GM12801 (cell line): ENCODE data around the gene PNMA1.

ENCODE experiments used
- TF ChIP-seq, protein P1 (sequence below): IDR thresholded peaks from one replicate; pipeline ENCODE4 v1.5.1; 2011; ENCODE audit warnings: control low read depth; ENCODE audit not compliant: insufficient read length; ENCODE audit errors: extremely low read depth

Gene PNMA1

DNA sequence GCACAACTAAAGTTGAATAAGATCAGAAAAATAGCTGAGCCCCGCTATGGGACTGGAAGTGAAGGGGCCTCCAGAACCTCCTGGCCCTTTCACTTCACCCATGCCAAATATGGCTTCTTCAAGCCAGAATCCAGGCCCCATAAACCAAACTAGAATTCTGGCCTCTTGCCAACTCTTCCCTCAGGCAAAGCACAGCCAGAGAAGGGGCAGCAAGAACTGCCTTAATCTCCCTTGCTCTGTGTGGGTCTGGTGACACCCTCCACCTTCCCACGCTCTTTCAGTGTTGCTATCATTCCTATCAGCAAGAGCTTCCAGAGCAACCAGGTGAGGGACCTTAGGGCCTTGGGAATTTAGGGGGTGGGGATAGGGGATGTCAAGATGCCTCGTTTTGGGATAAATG, 3.1 kb upstream of the PNMA1 start:
- TF ChIP-seq, protein P1, sequence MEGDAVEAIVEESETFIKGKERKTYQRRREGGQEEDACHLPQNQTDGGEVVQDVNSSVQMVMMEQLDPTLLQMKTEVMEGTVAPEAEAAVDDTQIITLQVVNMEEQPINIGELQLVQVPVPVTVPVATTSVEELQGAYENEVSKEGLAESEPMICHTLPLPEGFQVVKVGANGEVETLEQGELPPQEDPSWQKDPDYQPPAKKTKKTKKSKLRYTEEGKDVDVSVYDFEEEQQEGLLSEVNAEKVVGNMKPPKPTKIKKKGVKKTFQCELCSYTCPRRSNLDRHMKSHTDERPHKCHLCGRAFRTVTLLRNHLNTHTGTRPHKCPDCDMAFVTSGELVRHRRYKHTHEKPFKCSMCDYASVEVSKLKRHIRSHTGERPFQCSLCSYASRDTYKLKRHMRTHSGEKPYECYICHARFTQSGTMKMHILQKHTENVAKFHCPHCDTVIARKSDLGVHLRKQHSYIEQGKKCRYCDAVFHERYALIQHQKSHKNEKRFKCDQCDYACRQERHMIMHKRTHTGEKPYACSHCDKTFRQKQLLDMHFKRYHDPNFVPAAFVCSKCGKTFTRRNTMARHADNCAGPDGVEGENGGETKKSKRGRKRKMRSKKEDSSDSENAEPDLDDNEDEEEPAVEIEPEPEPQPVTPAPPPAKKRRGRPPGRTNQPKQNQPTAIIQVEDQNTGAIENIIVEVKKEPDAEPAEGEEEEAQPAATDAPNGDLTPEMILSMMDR = no peak

DNA sequence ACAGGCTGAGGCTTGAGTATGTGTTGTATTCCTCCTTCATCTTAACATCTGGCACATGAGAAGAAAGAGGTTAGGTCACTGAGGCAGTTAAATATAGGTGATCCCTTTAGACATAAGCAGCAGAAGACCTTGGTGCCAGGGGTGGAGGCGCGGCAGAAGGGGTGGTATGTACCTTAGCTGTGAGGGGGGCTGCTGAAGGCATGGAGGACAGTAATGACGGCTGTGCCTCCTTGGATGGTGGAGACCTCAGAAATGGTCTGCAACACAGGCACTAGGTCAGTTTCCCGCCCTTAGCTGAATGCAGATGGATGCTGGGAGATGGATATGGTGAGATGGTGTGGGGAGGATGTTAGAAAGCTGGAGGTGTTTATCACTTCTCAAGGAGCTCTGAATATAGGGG, 1.5 kb upstream of the PNMA1 start:
- TF ChIP-seq, protein P1 = no peak

DNA sequence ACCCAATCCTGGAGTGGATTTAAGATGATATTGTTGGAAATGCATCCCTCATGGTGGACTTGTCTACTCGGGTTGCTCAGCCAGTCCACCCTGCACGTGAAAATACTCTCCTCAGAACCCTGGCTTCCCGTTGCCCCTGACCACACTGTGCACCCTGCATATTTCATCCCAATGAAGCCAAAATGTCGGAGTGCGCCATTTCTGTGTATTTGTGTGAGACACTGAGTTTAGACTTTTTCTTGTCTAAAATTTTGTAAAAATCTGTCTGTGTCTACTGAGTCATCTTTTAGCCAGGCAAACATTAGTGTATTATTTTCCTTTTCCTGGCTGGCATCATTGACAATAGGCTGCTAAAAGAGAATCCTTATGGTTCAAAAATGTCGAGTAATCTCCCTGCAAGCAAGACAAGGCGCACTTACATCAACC, 485 bp upstream of the PNMA1 start:
- TF ChIP-seq, protein P1 = no peak

DNA sequence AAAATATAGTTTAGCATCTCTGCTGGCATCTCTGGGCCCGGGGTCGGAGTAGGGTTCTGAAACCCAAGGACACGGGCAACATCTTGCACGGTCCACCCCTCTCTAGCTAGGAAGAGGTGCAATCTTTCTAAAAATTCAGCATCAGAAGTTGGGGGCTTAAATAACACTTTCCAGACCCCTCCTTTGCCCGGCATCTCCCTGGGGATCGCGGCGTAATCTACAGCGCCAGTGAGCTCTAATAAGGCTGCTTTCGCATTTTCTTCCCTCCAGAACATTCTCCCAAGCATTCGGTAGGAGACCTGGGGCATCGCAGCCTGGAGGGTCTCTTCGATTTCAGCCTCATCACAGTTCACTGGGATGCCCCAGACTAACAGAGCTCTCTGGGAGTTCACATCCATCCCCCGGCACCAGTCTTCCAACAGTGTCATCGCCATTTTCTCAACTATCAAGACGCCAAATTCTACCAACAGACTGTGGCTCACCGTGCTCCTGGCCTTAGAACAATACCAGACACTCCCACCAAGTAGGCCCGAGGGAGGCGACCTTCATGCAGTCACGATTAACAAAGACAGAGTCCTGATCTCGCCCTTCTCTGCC, 880 bp downstream of the PNMA1 start:
- TF ChIP-seq, protein P1 = no peak

DNA sequence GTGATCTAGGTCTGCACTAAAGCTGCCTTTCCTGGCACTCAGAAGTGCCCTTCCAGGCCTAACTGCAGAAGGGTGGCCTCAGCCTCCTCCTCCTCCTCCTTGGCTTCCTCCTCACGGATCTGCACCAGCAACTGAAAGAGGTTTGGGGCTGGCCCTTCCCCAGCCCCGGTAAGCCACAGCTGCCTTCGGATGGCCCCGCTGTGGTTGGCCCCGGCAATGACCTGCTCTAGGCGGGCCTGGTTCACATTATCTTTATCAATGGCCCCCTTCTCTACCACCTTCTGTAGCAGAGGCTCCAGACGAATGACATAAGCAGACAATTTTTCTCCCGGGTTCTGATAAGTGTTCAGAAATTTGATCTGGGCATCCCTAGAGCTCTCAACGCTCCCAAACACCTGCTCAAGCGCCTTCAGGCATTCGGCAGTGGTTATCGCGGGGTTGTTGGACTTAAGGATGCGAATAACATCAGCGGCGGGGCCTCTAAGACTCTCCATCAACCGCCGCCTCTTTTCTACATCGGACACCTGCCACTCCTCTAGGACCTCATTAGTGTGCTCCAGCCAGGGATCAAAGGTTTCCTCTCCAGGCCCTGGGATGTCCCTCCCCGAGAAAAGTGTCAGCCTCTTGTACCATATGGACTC, 1.5 kb downstream of the PNMA1 start:
- TF ChIP-seq, protein P1 = no peak

DNA sequence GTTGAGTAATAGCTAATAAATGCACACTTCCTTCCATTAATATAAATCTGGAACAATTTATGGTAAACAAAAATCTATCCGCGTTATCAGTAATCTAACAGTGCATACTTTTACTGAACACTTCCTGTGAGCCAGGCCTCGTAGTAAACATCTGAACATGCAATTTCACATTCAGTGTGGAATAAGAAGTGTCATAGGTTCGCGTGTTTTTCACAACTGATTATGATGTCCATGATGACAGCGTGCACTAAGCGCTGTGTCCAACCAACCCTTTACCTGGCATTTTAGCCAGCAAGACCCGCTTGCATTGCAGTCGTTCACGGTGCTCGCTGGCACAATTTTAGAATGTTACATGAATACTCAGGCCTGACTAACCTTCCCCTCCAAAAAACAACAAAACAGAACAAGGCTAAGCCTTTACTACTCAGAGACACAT, 2.1 kb downstream of the PNMA1 start:
- TF ChIP-seq, protein P1 = no peak

DNA sequence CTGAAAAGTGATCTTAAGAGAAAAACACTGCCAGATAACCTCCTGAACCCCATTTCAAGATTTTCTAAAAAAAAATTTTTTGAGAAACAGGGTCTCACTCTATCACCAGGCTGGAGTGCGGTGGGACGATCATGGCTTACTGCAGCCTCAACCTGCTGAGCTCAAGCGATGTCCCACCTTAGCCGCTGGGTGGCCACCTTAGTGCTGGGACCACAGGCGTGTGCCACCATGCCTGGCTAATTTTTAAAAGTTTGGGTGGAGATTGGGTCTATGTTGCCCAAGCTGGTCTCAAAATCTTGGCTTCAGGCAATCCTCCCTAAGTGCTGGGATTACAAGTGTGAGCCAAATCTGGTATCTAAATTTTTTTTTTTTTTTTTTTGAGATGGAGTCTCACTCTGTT, 3.4 kb downstream of the PNMA1 start:
- TF ChIP-seq, protein P1 = no peak
